ENCODE data around the gene SUV39H1.

GRCh38 chrX:48751343-48751742 lies 54.8 kb downstream of the SUV39H1 start:
- TF ChIP-seq, protein P1, sequence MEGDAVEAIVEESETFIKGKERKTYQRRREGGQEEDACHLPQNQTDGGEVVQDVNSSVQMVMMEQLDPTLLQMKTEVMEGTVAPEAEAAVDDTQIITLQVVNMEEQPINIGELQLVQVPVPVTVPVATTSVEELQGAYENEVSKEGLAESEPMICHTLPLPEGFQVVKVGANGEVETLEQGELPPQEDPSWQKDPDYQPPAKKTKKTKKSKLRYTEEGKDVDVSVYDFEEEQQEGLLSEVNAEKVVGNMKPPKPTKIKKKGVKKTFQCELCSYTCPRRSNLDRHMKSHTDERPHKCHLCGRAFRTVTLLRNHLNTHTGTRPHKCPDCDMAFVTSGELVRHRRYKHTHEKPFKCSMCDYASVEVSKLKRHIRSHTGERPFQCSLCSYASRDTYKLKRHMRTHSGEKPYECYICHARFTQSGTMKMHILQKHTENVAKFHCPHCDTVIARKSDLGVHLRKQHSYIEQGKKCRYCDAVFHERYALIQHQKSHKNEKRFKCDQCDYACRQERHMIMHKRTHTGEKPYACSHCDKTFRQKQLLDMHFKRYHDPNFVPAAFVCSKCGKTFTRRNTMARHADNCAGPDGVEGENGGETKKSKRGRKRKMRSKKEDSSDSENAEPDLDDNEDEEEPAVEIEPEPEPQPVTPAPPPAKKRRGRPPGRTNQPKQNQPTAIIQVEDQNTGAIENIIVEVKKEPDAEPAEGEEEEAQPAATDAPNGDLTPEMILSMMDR (CRISPR knock-in tag; IDR thresholded peaks at IDR 0.05), result no peak
- no peak for TF ChIP-seq TMF1 (CRISPR knock-in tag; IDR thresholded peaks at IDR 0.05; ENCODE audit: low read depth)
- TF ChIP-seq NFRKB (IDR thresholded peaks at IDR 0.05), result no peak
